Stimulated activated CD4-positive, alpha-beta T cell treated with anti-CD3 and anti-CD28 coated beads, Interleukin-15, amount 100 ng/mL, for 24 hours (primary cell): ENCODE measurements around the gene KCMF1.
A peak's percentile ranks its signal among the peaks of the same experiment; 100 is the strongest.

Source experiments
- DNase-seq: peaks from one replicate; pipeline ENCODE4 v3.0.0-alpha.2; 2020

Gene KCMF1

DNA sequence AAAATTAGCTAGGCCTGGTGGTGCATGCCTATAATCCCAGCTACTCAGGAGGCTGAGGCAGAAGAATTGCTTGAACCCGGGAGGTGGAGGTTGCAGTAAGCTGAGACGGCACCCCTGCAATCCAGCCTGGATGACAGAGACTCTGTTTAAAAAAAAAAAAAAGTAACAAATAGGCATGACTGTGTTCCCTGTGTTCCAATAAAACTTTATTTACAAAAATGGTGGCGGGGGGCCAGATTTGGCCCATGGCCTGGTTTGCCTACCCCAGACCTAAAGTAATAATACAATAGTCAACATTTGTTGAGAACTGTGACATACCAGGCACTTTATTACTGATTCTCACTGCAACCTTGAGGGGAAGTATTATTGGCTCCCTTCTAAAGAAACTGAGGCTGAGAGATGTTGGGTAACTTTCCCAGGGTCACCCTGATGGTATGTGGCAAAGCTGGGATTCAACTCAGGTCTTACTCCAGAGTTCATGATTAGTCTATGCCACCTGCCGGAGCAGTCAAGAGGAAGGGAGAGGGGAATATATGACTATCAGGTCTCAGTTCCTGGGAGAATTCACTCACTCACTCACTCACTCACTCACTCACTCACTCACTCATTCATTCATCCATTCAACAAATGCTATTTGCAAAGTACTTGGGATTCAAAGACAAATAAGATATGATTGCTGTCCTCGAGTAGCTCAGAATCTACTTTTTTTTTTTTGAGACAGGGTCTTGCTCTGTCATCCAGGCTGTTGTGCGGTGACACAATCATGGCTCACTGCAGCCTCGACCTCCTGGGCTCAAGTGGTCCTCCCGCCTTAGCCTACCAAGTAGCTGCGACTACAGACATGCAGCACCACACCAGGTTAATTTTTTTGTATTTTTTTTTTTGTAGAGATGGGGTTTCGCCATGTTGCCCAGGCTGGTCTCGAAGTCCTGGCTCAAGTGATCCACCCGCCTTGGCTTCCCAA, 14.3 kb upstream of the KCMF1 start:
- DNase-seq = no peak

DNA sequence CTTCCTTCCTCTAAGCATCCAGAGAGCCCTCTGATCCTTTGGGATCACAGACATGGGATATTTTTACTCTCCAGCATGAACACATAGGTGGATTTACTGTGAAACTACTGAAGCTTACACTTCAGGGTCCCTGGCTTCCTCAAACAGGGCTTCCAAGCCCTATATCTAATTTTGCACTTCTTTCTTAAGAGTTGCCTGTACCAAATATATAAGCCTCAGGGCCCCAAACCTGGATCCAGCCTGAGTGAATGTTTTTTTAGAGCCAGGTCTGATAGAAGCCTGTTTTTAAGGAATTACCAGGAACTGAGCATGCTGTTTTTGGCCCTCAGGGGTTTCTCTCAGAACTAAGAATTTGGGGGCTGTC, 13.2 kb upstream of the KCMF1 start:
- DNase-seq = no peak

DNA sequence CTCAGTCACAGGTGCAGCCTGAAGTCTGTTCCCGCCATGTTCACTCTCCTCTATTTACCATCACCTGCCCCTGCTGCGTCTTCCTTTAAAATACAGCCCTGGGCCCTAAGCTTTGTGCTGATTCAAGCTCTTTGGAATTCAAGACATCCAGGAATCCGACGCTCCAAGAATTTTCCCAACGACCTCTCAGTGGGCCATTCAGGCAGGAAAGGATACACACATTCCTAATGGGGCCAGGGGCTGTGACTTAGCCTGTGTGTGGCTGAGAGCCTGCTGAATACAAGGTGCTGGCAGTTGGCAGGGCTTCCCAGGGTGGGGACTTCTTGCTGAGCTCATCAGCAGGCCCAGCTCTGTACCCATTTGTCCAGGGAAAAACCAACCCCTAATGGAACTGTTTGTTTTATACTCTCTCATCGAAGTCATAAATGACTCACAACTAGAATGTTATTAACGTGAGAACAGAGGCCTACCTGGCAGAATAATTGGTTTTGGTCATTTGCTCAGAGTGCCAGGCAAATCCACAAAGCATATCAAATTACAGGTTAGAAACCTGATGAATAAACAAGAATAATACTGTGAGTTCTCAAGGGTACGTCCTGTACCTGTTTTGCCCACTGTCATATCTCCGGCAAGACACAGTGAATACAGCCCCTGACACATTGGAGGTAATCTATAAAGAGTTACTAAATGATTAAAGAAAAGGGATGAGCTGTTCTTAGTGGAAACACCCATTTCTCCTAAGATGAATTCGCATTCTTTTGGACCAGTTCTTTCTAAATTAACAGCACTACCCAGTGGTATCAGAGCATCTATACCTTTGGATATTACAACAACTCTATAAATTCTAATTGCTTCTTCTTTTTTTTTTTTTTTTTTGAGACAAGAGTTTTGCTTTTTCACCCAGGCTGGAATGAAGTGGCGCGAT, 12.6 kb upstream of the KCMF1 start:
- DNase-seq = no peak

DNA sequence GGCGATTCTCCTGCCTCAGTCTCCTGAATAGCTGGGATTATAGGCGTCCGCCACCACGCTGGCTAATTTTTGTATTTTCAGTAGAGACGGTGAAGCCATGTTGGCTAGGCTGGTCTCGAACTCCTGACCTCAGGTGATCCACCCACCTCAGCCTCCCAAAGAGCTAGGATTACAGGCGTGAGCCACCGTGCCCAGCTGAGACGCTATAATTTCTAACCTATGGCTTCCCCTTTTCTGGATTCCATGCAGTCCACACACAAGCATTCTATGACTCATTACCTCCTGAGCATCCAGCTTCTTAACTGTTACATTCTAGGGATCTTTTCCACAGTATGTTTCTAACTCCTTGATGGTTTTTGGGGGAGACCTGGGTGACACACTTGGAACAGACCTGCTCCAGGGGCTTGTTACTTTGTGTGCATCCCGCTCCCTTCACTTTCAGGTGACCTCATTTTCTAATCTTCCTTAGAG, 11.8 kb upstream of the KCMF1 start:
- DNase-seq = no peak

DNA sequence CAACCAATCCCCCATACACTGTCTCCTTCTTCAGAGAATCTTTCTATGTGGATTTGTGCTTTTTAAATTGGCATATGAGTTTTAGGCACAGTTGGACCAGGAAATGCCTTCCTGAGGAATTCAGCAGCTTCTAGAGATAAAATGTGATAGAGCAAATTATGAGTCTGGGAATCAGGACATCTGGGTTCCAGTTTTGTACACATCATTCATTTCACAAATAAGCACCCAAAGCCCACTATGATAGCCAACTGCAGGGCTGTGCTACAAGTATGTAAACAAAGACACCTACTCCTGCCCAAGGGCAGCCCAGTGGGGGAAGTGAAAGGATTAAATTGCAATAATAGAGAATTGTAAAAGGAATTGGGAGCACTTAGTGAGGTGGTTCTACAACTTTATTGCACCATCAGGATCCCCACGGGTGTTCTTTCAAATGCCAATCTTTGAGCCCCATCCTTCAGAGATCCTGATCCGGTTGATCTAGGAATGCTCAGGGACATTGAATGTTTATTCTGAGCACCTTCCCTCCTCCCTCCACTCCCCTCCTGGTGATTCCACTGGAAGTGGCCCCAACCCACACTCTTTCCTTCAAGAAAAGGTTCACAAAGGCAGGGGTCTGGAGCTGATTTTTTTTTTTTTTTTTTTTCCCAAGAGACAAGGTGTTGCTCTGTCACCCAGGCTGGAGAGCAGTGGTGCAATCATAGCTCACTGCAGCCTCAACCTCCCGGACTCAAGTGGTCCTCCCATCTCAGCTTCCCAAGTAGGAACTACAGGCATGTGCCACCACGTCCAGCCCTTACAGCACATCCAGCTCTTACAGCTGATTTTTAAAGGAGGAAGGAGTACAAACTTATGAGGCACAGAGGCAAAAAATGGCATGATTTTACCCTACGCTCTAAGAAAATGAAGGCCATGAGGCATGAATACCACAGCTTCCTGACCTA, 11.1 kb upstream of the KCMF1 start:
- DNase-seq = no peak

DNA sequence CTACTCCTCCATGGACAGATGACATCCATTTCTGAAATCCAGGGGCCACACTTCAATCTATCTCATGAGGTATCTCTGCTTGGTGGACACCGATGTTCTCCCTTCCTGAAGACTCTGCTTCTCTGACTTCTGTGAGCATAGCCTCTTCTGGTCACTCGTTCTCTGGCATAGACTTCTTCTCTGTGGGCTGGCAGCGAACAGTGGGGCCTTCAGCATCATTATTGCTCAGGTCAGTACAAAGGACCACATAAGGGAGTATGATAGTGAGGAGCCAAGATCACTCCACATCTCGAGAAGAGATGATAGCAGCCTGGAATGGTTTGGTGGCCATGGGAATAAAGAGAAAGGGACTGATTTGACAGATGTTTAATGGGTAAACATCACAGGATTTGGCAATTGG, 8.0 kb upstream of the KCMF1 start:
- no peak for DNase-seq

DNA sequence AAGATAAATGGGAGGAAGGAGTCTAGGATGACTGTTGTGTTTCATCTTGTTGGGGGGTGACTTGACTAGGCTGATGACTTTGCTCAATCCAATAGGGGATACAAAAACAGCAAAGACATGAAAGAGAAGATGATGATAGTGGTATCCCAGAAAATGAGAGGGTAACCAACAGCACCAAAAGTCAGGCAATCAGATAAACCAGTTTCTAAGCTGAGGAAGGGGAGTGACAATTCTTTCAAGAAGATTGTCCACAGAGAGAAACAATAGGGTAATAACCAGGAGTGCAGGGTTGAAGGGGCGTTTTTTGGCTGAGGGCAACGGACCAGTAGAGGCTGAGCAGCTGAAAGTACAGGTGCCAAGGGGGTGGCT, 7.7 kb upstream of the KCMF1 start:
- DNase-seq = no peak

DNA sequence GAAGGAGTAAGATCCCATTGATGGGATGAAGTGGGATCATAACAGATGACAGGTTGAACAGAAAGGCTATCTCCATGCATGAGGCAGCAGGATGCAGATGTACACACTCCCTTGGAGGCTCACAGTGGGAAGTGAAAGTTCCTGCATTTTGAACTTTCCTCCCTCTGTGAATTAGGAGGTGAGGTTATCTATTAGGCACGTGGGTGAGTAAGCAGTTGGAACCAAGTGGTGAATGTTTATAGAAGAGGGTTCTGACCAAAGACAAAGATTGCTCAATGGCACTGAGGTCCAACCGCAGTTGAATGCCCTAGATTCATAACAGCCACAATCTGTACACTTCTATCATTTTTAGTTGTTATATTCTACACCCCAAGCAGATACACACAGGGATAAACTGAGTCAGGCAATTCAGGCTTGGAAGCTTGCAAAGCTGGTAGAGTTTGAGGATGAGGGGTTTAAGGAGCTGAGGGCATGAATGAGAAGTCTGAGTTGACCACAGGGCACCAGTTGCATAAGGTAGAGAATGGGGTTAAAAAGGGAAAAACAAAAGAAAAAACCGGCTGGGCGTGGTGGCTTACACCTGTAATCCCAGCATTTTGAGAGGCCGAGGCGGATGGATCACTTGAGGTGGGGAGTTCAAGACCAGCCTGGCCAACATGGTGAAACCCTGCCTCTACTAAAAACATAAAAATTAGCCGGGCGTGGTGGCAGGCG, 7.1 kb upstream of the KCMF1 start:
- DNase-seq = no peak

DNA sequence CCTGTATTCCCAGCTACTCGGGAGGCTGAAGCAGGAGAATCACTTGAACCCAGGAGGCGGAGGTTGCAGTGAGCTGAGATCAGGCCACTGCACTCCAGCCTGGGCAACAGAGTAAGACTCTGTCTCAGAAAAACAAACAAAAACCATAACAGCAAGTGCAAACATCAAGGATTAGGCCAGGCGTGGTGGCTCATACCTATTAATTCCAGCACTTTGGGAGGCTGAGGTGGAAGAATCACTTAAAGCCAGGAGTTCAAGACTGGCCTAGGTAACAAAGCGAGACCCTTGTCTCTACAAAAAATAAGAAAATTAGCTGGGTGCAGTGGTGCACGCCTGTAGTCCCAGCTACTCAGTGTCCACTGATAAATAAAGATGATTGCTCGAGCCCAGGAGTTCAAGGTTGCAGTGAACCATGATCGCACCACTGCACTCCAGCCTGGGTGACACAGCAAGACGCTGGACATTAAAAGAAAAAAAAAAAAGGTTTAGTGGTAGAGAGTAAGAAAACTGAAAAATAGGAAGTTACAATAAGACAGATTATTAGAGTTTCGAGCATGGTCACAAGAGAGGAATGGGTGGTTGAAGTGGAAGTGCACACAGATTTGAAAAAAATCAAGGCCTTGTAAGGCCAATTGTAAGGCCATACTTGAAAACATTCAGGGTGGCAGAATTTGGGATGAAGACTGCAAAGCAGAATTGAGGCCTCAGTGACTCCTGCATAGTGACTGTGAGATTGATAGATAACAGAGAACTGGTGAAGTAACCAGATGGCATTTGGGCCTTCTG, 6.4 kb upstream of the KCMF1 start:
- no peak for DNase-seq

DNA sequence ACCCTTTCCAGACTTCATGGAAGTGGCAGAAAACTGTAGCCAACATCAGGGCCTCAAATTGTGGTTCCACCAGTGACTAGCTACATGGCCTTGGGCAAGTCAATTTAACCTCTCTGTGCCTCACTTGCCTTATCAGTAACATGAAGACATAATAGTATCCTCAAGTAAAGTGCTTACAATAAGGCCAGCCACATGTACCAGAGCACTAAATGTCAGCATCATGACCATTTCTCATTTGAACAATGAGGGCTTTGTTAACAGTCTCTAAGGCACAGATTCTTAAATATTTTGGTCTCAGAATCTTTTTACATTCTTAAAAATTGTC, 5.8 kb upstream of the KCMF1 start:
- no peak for DNase-seq

DNA sequence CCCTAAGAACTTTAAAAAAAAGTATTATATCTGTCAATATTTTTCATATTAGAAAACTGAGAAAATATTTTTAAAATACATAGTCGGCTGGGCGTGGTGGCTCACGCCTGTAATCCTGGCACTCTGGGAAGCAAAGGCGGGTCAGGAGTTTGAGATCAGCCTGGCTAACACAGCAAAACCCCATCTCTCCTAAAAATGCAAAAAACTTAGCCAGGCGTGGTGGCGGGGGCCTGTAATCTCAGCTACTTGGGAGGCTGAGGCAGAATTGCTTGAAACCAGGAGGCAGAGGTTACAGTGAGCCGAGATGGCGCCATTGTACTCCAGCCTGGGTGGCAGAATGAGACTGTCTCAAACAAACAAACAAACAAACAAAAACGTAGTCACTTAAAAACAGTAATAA, 5.1 kb upstream of the KCMF1 start:
- no peak for DNase-seq

DNA sequence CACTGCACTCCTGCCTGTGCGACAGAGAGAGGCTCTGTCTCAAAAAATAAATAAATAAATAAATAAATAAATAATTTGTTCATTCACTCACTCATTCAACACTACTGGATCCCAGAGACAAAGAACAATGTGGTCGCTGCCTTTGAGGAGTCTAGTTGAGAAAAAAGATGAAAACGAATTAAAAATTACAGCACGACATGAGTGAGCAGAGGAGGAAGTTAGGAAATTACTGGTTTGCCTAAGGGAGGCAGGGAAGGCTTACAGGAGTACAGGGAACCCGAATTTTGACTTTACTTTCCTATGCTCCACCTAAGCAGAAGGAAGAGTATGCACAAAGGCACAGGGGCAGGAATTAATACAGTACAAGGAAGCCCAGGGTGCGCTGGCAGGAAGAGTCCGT, 4.2 kb upstream of the KCMF1 start:
- DNase-seq = no peak

DNA sequence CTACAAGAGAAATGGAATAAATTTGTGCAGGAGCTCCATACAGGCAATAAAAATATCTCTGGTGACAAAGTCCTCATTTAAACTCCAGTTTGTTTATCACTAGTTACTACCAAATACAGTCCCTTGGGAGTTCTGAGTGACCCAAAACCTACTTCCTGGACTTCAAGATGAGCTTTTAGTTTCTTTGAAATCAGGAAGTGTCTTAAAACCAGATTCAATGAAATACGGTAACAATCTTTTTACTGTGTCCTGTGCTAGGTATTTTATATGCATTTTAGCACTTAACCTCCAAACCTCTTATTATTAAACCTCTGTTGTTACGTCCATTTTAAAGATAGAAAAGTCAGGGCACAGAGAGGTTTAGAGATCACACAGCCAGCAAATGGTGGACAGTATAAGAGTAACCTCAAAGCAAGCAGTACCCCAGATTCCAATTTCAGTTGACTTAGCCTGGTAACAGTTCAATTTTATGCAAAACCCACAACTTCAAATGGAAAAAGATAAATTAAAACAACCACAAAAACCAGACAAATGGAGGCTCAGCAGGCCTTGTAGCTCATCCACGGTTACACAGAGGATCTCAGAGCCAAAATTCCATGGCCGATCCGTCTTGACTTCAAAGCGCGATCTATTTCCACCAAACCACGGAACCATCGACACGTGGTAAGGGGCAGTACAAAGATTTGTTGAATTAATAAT, 1.3 kb upstream of the KCMF1 start:
- peak; percentile 39 for DNase-seq

DNA sequence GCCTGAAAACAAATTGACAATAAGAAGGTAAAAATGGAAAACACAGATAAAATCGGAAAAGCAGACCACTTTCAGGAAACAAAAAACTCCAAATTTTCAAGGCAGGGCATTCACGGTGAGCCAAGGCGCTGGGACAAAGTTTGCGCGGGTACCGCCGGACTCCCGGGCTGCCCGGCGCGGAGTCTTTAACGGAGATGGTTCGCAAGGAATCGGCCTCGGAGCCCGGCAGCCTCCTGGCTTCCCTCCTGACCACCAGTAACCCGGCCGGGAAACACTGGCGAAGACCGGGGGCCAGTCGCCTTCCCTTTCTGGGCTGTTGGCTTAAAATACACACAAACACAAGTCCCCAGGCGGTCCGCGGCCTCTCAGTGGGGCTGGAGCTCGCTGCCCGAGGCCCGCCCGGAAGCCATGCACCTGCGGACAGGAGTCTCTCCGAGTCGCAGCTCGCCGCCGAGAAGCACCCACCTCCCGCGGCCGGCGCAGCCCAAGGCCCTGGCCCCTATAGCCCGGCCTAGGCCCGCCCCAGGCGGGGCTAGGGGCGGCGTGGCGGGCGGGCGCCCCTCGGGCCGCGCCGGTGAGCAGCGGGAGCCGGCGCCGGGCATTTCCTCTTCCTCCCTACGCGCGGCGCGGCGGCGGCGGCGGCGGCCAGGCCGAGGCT, 622 bp upstream of the KCMF1 start:
- DNase-seq = peak; percentile 70

DNA sequence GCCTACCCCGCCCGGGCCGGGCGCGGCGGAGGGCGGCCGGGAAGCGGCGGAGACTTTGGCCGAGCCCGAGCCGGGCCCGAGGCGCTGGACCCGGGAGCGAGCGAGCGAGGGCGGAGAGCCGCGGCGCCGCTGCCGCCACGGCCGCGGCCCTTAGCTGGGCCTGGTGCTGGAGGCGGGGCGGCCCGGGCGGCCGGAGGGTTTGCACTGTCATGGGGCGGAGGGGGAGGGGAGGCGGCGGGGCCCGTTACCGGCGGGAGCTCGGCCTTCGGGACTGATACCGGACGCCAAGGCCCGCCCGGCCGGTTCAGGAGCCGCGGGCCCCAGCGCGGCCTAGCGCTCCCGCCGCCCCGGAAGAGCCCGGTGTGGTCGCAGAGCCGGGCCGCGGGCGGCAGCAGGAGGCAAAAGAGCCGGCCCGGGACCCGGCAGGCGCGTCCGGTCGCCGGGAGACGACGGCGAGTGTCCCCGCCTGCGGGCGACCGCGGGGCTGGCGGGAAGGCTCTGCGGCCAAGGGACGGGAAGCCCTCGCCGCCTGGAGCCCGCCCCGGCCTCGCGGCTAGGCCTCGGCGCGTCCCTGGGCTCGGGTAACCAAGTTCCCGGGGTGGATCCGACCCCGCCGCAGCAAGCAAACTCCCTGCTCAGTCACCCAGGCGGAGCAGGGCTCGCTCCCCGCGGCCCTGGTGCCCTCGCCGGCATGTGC, 697 bp downstream of the KCMF1 start:
- peak; percentile 73 for DNase-seq

DNA sequence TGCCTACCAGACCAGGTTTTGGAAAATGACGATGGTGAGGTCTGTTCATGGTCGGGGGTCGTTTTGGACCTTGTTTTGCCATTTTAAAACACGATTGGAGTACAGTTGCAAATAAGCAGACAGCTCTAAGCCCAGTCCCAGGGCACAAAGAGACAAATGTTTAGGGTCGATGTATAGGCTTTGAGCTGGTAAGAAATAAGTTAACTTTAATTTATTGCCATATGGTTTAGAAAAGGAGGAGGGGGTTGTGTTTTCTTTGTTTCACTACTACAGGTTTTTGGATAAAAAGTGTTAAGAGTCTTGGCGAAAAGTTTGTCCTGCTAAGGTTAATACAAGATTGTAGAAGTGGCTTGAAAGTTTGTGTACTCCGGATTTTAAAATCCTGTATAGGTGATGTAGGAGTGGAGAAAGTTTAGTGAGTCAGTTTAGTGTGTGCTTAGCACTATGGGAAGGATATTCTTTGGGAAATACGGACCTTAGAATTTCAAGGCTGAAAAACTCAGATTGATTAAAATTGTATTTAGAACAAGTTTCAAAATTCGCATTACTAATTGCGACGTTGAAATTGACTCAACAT, 1.3 kb downstream of the KCMF1 start:
- no peak for DNase-seq

DNA sequence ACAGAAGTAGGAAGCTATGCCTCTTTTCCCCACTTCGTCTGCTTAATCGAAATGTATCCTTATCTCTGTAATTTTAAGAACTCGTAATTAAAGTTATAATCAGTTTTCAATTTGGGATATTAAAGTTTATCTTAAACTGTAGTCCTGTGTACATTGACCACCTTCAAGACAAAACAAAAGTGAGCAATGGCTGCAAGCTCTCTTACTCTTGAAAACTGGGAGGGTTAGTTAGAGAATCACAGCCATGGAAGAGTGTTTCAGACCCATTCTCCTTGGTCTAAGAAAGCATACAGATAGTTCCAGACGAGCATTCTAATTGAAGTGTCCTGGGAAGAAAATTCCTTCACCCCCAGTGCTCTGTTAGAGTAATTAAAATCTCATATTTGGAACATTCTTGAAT, 2.0 kb downstream of the KCMF1 start:
- no peak for DNase-seq

DNA sequence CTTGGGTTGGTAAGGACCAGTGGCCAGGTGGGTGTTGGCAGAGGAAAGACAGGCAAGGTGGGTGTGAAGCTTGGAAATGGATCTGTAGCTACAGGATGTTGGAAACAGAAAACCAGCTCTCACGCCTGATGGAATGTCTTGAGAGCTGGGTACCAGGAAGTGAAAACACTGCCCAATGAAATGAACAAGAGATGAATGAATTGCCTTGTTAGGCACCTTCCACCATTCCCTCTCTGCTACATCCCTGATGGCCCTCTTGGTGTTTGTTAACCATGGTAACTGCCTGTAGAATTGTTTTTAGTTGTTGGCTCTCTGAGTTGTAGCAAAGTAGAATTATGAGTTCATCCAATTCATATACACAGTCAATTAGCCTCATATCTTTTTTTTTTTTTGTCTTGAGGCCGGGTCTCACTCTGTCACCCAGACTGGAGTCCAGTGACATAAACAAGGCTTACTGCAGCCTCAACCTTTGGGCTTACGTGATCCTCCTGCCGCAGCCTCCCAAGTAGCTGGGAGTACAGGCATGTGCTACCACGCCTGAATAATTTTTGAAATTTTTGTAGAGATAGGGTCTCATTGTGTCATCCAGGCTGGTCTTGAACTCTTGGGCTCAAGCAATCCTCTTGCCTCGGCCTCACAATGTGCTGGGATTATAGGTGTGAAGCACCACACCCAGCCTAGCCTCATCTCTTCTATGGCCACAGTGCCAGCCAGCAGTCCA, 9.5 kb downstream of the KCMF1 start:
- no peak for DNase-seq
